Hindlimb muscle (tissue), 1 donor: ENCODE results near the gene CLCA1. TPM values are rescaled to one million over a fixed set of nuclear protein-coding genes. Genes with fewer than 3 reads are reported as not detected.

Source experiments
- polyA plus RNA-seq: library from polyadenylated mRNA; unstranded; fragments of 120-200 nt; gene quantifications from one replicate; pipeline ENCODE4 v1.2.1, GENCODE V29; 2013; ENCODE audit not compliant: insufficient read length

The CLCA1 gene
- polyA plus RNA-seq, 1 donor: not detected

Other genes with a start within 250 kb of the CLCA1 start
- gene ODF2L, start 72.6 kb upstream of the CLCA1 start, polyA plus RNA-seq: 18.3 TPM
- 0.66 TPM for gene CLCA2, start 44.8 kb upstream of the CLCA1 start, polyA plus RNA-seq
- gene CLCA4, start 78.2 kb downstream of the CLCA1 start, polyA plus RNA-seq: 0.18 TPM
- gene SH3GLB1, start 235.6 kb downstream of the CLCA1 start, polyA plus RNA-seq: 167 TPM